HFF-Myc (cell line): ENCODE measurements around the gene MS4A13.

Source experiments
- DNase-seq: peaks from one replicate; pipeline ENCODE4 v3.0.0-alpha.2; 2011; ENCODE audit warnings: low read depth; ENCODE audit errors: extremely low read depth
- H3K4me3 ChIP-seq: replicated peaks from 2 replicates; pipeline ENCODE4 v1.5.1; 2011; ENCODE audit warnings: low read depth, mild to moderate bottlenecking, control low read depth, low read length
- CTCF ChIP-seq: IDR thresholded peaks from 2 replicates; pipeline ENCODE4 v1.5.1; 2012; ENCODE audit warnings: mild to moderate bottlenecking, low read depth, low read length, control low read depth; ENCODE audit errors: missing control alignments

The MS4A13 gene

GRCh38 chr11:60492488-60493009 is 22.6 kb upstream of the MS4A13 start, which contains the start of gene MS4A12:
Gene MS4A12 (plus strand): TSS chr11:60492778. CDS start chr11:60497319, 4,541 bp downstream.
- no peak for DNase-seq
- H3K4me3 ChIP-seq, result no peak within 1 kb of the TSS
- TF ChIP-seq CTCF, result no peak

- TF ChIP-seq CTCF, result no peak
- no peak overlapping the region for H3K4me3 ChIP-seq
- DNase-seq, result no peak
Measured at GRCh38 chr11:60493454-60493853, 21.7 kb upstream of the MS4A13 start.

- no peak overlapping the region for H3K4me3 ChIP-seq
- no peak for DNase-seq
- TF ChIP-seq CTCF, result no peak
Measured at GRCh38 chr11:60498399-60498798, 16.8 kb upstream of the MS4A13 start.

GRCh38 chr11:60498853-60499252 is 16.3 kb upstream of the MS4A13 start:
- DNase-seq, result no peak
- H3K4me3 ChIP-seq, result no peak overlapping the region
- TF ChIP-seq CTCF, result no peak

- no peak for TF ChIP-seq CTCF
- H3K4me3 ChIP-seq, result no peak overlapping the region
- no peak for DNase-seq
Measured at GRCh38 chr11:60500276-60500910, 14.8 kb upstream of the MS4A13 start.

GRCh38 chr11:60502221-60502775 is 12.9 kb upstream of the MS4A13 start:
- H3K4me3 ChIP-seq, result no peak overlapping the region
- no peak for TF ChIP-seq CTCF
- DNase-seq, result no peak
